GM12891 (cell line): ENCODE measurements around the gene TSHZ1.

Experiments
- POLR2A ChIP-seq: IDR thresholded peaks from 2 replicates; pipeline ENCODE4 v1.6.1; 2011; ENCODE audit warnings: low read depth, low read length, control low read depth
- POLR2AphosphoS5 ChIP-seq: IDR thresholded peaks from 2 replicates; pipeline ENCODE4 v1.6.1; 2011; ENCODE audit warnings: low read depth, low read length, control low read depth
- TAF1 ChIP-seq: IDR thresholded peaks from 2 replicates; pipeline ENCODE4 v1.6.1; 2011; ENCODE audit warnings: low read depth, low read length, control low read depth

- no peak for TF ChIP-seq POLR2A
- no peak for TF ChIP-seq POLR2AphosphoS5
- TF ChIP-seq TAF1 = no peak
Measured at GRCh38 chr18:75230163-75231052, 19.8 kb downstream of the TSHZ1 start.
